ENCODE measurements around the gene TRNP1.

The TRNP1 gene

GRCh38 chr1:27003745-27004470, 10.4 kb downstream of the TRNP1 start:
- DNase-seq = no peak

GRCh38 chr1:27004471-27005165, 11.1 kb downstream of the TRNP1 start:
- no peak for DNase-seq

GRCh38 chr1:27005166-27005530, 11.7 kb downstream of the TRNP1 start:
- DNase-seq = no peak

- DNase-seq = no peak
Measured at GRCh38 chr1:27005648-27006496, 12.4 kb downstream of the TRNP1 start.

- DNase-seq = no peak
Measured at GRCh38 chr1:27006683-27007082, 13.2 kb downstream of the TRNP1 start.

GRCh38 chr1:27007909-27008582, 14.6 kb downstream of the TRNP1 start:
- no peak for DNase-seq

GRCh38 chr1:27009601-27010197, 16.2 kb downstream of the TRNP1 start:
- no peak for DNase-seq

- DNase-seq = no peak
Measured at GRCh38 chr1:27010226-27010994, 16.9 kb downstream of the TRNP1 start.

GRCh38 chr1:27011058-27011764, 17.7 kb downstream of the TRNP1 start:
- DNase-seq = peak; percentile 75

- no peak for DNase-seq
Measured at GRCh38 chr1:27011976-27012563, 18.6 kb downstream of the TRNP1 start.

- DNase-seq = no peak
Measured at GRCh38 chr1:27015260-27015659, 21.8 kb downstream of the TRNP1 start.

GRCh38 chr1:27016376-27016775, 22.9 kb downstream of the TRNP1 start:
- no peak for DNase-seq

GRCh38 chr1:27017207-27017606, 23.7 kb downstream of the TRNP1 start:
- DNase-seq = no peak

GRCh38 chr1:27018316-27018715, 24.8 kb downstream of the TRNP1 start:
- no peak for DNase-seq

GRCh38 chr1:27021354-27022031, 28.0 kb downstream of the TRNP1 start:
- DNase-seq = no peak

- DNase-seq = no peak
Measured at GRCh38 chr1:27025718-27026117, 32.2 kb downstream of the TRNP1 start.

- no peak for DNase-seq
Measured at GRCh38 chr1:27026621-27027574, 33.4 kb downstream of the TRNP1 start.

GRCh38 chr1:27027575-27028250, 34.2 kb downstream of the TRNP1 start:
- DNase-seq = no peak
